Loucy (cell line): ENCODE data around the gene CD79A.

Source experiments
- EZH2phosphoT487 ChIP-seq: fragments of 200-600 bp; IDR thresholded peaks from 2 replicates; pipeline ENCODE4 v1.6.1; 2018; ENCODE audit warnings: antibody characterized with exemption, mild to moderate bottlenecking, moderate library complexity, borderline replicate concordance
- TF ChIP-seq, protein P1 (sequence below): fragments of 200-600 bp; sonication (generic); conservative IDR thresholded peaks from 2 replicates; pipeline ENCODE4 v1.5.1; 2014; ENCODE audit warnings: mild to moderate bottlenecking, antibody characterized with exemption, low read length

DNA sequence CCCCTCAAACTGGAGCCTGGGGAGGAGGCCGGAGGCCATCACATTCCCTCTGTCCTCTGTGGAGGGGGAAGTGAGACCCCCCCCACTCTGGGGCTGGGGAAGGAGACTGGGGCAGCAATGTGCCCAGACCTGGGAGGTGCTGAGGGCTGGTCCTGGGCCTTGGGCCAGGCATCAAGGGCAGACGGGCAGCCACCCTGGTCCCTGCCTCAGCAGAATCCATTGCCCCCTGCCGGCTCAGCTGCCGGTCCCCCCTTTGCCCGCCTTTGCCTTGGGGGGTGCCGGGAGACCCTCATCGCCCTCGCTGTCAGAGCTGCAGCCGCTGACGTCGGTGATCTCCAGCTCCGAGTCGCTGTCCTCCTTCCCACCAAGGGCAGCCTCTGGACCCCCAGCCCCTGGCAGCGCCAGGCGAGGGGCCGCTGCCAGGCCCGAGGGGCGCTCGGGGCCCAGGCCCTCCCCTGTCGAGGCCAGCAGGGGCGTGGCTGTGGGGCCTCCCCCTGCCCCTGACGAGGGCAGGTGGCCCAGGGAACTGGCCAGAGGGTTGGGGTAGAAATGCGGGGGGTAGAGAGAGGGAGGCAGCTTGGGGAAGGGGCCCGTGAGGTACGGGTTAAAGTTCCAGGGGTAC, 31.0 kb downstream of the CD79A start:
- TF ChIP-seq, protein P1, sequence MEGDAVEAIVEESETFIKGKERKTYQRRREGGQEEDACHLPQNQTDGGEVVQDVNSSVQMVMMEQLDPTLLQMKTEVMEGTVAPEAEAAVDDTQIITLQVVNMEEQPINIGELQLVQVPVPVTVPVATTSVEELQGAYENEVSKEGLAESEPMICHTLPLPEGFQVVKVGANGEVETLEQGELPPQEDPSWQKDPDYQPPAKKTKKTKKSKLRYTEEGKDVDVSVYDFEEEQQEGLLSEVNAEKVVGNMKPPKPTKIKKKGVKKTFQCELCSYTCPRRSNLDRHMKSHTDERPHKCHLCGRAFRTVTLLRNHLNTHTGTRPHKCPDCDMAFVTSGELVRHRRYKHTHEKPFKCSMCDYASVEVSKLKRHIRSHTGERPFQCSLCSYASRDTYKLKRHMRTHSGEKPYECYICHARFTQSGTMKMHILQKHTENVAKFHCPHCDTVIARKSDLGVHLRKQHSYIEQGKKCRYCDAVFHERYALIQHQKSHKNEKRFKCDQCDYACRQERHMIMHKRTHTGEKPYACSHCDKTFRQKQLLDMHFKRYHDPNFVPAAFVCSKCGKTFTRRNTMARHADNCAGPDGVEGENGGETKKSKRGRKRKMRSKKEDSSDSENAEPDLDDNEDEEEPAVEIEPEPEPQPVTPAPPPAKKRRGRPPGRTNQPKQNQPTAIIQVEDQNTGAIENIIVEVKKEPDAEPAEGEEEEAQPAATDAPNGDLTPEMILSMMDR = no peak
- no peak for TF ChIP-seq EZH2phosphoT487
